Natural killer cell (primary cell): Measurements from ENCODE around the gene PSMA5. TPM values are rescaled to one million over a fixed set of nuclear protein-coding genes. Genes with fewer than 3 reads are reported as not detected.

Experiments used
- ATAC-seq, 3 donors: fragments of 150-1000 bp in 2 of 3; fragments of 200-7000 bp in 1 of 3; cut with Tn5 transposase; 1 replicate in 1 of 3; 2 replicates in 2 of 3; pipeline ENCODE4 v1.10.0; 2021; ENCODE audit warnings: mild to moderate bottlenecking in 2 of 3, moderate library complexity in 2 of 3
- DNase-seq, 2 donors: peaks; one replicate each; pipeline versions ENCODE4 v3.0.0 to v3.0.0-alpha.2; 2013 to 2021; ENCODE audit warnings: mixed read lengths in 1 of 2
- H3K27ac ChIP-seq: one replicate; pipeline ENCODE4 v1.5.1; 2013; ENCODE audit warnings: mild to moderate bottlenecking, low read length
- H3K27me3 ChIP-seq: one replicate; pipeline ENCODE4 v1.6.1; 2013; ENCODE audit warnings: low read length; ENCODE audit not compliant: control insufficient read depth, insufficient read depth
- H3K36me3 ChIP-seq: one replicate; pipeline ENCODE4 v1.6.1; 2013; ENCODE audit warnings: low read length; ENCODE audit not compliant: control insufficient read depth, insufficient read depth
- H3K4me1 ChIP-seq: one replicate; pipeline ENCODE4 v1.6.1; 2013; ENCODE audit warnings: low read length; ENCODE audit not compliant: control insufficient read depth, insufficient read depth
- H3K4me3 ChIP-seq: one replicate; pipeline ENCODE4 v1.5.1; 2013; ENCODE audit warnings: low read length
- H3K9me3 ChIP-seq: one replicate; pipeline ENCODE4 v1.6.1; 2013; ENCODE audit warnings: low read length; ENCODE audit not compliant: control insufficient read depth, insufficient read depth
- H3K27ac Mint-ChIP-seq, 2 donors: one replicate each; pipeline ENCODE4 v1.8.0; 2022; ENCODE audit warnings: mild to moderate bottlenecking in 2 of 2, mixed read lengths in 2 of 2, moderate library complexity in 1 of 2
- H3K27me3 Mint-ChIP-seq, 2 donors: one replicate each; pipeline ENCODE4 v1.8.0; 2022; ENCODE audit warnings: low read depth in 2 of 2, mixed read lengths in 2 of 2
- H3K36me3 Mint-ChIP-seq: one replicate; pipeline ENCODE4 v1.8.0; 2022; ENCODE audit warnings: mixed read lengths
- H3K4me1 Mint-ChIP-seq, 2 donors: one replicate each; pipeline ENCODE4 v1.8.0; 2022; ENCODE audit warnings: mixed read lengths in 2 of 2
- H3K4me3 Mint-ChIP-seq: one replicate; pipeline ENCODE4 v1.8.0; 2022; ENCODE audit warnings: mild to moderate bottlenecking, moderate library complexity, mixed read lengths
- H3K9me3 Mint-ChIP-seq, 2 donors: one replicate each; pipeline ENCODE4 v1.8.0; 2022; ENCODE audit warnings: mixed read lengths in 2 of 2
- WGBS: methylation state at CpG from one replicate; pipeline ENCODE4 v1.1.7; 2013; ENCODE audit warnings: missing lambda C conversion rate; ENCODE audit not compliant: insufficient coverage; 5-methylcytosine and 5-hydroxymethylcytosine counted together
- intact Hi-C: fragments of 100-400 bp; cut with micrococcal nuclease; formaldehyde crosslinking; loops from one replicate; pipeline ENCODE4 v1.14.2; 2022
- total RNA-seq, 4 donors: library from RNA; stranded (reverse); fragments of 120-200 nt in 1 of 4; gene quantifications; one replicate each; pipeline versions ENCODE4 v1.2.3 to v1.2.4, GENCODE V29; 2013 to 2022
- TF ChIP-seq, protein P1 (sequence below): fragments of 200-600 bp; IDR thresholded peaks from one replicate; pipeline ENCODE4 v1.8.0; 2022; ENCODE audit warnings: antibody characterized with exemption

The PSMA5 gene
- total RNA-seq, 3 donors from 2014 or later (not counting 1 experiment from before 2014, with no cell fraction given) = 54.7 to 76.0 (median 59.6) TPM

DNA sequence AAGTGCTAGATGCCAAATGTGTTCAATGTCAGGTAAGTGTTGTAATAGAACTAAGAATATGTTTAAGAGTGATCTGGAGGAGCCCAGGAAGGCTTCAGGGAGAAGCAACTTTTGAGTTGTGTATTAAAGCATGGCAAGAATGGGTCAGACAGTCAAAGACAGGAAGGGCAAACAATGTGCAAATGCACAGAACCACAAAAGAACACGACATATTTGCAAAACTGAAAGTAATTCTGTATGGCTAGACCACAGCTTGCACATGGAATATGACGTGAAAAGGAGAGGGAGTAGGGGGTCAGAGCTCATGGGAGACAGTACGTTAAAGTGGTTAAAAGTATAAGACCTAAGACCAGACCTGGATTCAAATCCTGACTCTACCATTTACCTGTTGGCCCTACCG lies 21.4 kb downstream of the PSMA5 start:
- ATAC-seq = peak; percentile 65 to 77 (median 75)
- DNase-seq = peak in 1 of 2 donors; percentile 29
- H3K4me3 Mint-ChIP-seq = peak overlapping the region; percentile 2

DNA sequence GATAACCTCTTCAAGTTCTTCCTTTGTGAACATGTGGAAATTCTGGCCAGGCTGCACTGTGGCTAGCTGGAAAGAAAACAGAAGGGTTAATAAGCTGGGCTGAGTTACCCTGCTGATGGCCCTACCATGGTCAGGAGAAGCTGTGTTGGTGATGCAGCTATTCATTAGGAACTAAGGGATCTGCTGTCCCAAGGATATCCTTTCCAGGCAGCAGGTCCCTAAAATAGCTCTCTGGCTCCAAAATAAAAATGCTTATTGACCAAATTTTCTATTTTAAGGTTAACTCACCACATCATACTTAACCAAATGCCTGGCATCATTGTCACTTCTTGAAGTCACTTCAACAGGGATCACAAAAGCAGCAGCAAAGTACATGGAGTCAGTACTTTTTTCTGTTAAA lies 24.2 kb downstream of the PSMA5 start:
- H3K9me3 Mint-ChIP-seq = no peaks in the 10 kb centered on the region
- H3K4me1 Mint-ChIP-seq = peaks cover 17 to 26% of the 10 kb centered on the region in 2 donors
- TF ChIP-seq, protein P1, sequence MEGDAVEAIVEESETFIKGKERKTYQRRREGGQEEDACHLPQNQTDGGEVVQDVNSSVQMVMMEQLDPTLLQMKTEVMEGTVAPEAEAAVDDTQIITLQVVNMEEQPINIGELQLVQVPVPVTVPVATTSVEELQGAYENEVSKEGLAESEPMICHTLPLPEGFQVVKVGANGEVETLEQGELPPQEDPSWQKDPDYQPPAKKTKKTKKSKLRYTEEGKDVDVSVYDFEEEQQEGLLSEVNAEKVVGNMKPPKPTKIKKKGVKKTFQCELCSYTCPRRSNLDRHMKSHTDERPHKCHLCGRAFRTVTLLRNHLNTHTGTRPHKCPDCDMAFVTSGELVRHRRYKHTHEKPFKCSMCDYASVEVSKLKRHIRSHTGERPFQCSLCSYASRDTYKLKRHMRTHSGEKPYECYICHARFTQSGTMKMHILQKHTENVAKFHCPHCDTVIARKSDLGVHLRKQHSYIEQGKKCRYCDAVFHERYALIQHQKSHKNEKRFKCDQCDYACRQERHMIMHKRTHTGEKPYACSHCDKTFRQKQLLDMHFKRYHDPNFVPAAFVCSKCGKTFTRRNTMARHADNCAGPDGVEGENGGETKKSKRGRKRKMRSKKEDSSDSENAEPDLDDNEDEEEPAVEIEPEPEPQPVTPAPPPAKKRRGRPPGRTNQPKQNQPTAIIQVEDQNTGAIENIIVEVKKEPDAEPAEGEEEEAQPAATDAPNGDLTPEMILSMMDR = no peak
- H3K4me3 ChIP-seq = no peak overlapping the region
- H3K27me3 Mint-ChIP-seq = peaks cover 1 to 2% of the 10 kb centered on the region in 2 donors
- peaks cover 9% of the 10 kb centered on the region for H3K27me3 ChIP-seq
- intact Hi-C loops = no loop called here
- peaks cover 9% of the 10 kb centered on the region for H3K4me1 ChIP-seq
- H3K27ac ChIP-seq = no peak overlapping the region
- H3K27ac Mint-ChIP-seq = no peak overlapping the region
- peaks cover 37% of the 10 kb centered on the region for H3K36me3 ChIP-seq
- H3K9me3 ChIP-seq = no peaks in the 10 kb centered on the region
- no peak for ATAC-seq
- no peak for DNase-seq
- H3K4me3 Mint-ChIP-seq = no peak overlapping the region
- no peaks in the 10 kb centered on the region for H3K36me3 Mint-ChIP-seq

More for the DNA sequence above, 21.4 kb downstream of the PSMA5 start:
- H3K9me3 ChIP-seq = no peaks in the 10 kb centered on the region
- H3K36me3 ChIP-seq = peaks cover 58% of the 10 kb centered on the region
- peaks cover 15% of the 10 kb centered on the region for H3K36me3 Mint-ChIP-seq
- peak overlapping the region; percentile 74 to 78 for H3K27ac Mint-ChIP-seq
- intact Hi-C loops = no loop called here
- H3K27ac ChIP-seq = peak overlapping the region; percentile 9
- no peaks in the 10 kb centered on the region for H3K27me3 ChIP-seq
- no peak overlapping the region for H3K4me3 ChIP-seq
- H3K27me3 Mint-ChIP-seq = no peaks in the 10 kb centered on the region
- TF ChIP-seq, protein P1 = no peak
- peaks cover 8 to 16% of the 10 kb centered on the region in 2 donors for H3K4me1 Mint-ChIP-seq
- no peaks in the 10 kb centered on the region for H3K4me1 ChIP-seq
- H3K9me3 Mint-ChIP-seq = no peaks in the 10 kb centered on the region
- 36% methylated on average over 3 of the region's 4 CpGs for WGBS

DNA sequence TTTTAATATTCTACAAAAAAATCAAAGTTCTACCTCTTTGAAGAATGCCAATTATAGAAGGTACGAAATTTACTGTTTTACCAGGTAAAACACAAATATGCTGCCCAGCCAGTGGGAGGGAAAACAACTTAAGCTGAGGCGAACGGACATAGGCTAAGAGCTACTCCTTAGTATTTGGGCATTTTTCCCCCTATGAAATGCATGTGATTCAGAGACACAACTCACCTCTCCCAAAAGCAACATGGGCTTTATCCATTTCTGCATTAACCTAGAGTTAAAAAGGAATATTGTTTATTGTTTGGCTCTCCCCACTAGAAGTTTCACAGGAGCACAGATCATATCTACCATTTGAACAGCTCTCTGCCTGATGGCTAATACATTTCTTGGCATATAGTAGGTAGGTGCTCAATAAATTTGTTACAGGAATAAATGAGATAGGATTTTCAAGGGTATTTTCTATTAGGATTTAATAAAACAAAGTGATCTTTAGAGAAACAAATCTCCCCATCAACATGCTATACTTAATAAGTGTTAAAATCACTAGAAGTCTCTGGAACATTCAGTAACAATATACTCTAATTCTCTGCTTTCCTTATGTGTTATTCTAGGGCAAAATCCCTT lies 26.1 kb downstream of the PSMA5 start:
- H3K4me3 ChIP-seq = no peak overlapping the region
- H3K36me3 ChIP-seq = peaks cover 25% of the 10 kb centered on the region
- H3K36me3 Mint-ChIP-seq = no peaks in the 10 kb centered on the region
- DNase-seq (no peak), ATAC-seq (no peak)
- H3K4me1 ChIP-seq = peaks cover 14% of the 10 kb centered on the region
- H3K27me3 Mint-ChIP-seq = peaks cover 20% of the 10 kb centered on the region in 2 donors
- no peaks in the 10 kb centered on the region for H3K9me3 ChIP-seq
- TF ChIP-seq, protein P1 = no peak
- no peak overlapping the region for H3K27ac ChIP-seq
- no peak overlapping the region for H3K27ac Mint-ChIP-seq
- intact Hi-C loops = no loop called here
- H3K4me3 Mint-ChIP-seq = no peak overlapping the region
- H3K9me3 Mint-ChIP-seq = no peaks in the 10 kb centered on the region
- H3K4me1 Mint-ChIP-seq = peaks cover 20 to 25% of the 10 kb centered on the region in 2 donors
- peaks cover 15% of the 10 kb centered on the region for H3K27me3 ChIP-seq
- 89% methylated on average over 3 of the region's 3 CpGs for WGBS
